GM19395 (cell line): Measurements from ENCODE around the gene NEURL1.

ENCODE experiments used
- ATAC-seq: cut with Tn5 transposase; IDR thresholded peaks from one replicate; pipeline ENCODE4 v1.9.1; 2021; ENCODE audit warnings: mild to moderate bottlenecking, moderate library complexity; ENCODE audit not compliant: unreplicated experiment

Gene NEURL1

DNA sequence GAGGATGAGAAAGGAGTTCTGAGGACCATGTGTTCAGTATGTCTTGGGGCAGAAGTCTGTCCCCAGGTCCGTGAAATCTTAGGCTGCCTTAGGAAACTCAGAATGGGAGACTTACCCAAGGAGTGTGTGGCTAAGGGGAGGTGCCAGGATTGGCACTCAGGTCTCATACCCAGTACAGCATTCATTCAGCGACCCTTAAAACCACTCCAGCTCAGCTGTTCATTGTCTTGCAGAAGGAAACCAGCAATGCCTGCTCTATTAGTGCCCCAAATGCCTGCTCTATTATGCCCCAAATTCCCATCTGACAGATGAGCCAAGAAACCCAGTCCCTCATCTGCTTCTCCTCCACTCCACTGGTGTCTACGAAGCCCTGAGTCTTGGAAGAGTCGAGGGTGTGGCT is 147.8 kb downstream of the NEURL1 start:
- no peak for ATAC-seq
